Measurements from ENCODE around the gene NETO2.

DNA sequence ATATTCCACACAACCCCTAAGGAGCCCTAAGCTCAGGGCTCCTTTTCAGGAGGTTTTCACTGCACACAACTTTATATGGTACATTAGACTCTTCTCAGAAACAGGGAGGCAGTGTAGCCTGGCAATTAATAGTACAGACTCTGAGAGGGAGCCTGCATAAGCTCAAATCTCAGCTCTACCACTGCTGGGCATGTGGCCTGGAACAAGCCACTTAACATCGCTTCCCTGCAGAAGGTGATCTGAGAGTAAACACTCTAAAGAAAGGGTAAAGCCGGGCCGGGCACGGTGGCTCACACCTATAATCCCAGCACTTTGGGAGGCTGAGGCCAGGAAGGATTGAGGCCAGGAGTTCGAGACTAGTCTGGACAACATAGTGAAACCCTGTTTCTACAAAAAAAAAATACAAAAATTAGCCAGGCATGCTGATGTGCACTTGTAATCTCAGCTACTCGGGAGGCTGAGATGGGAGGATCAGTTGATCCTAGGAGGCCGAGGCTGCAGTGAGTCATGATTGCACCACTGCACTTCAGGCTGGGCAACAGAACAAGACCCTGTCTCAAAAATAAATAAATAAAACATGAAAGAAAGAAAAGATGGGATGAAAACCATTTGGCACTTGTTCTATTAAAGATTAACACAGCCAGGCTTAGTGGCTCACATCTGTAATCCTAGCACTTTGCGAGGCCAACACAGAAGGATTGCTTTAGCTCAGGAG, 99.6 kb downstream of the NETO2 start:
- TF ChIP-seq POLR2A (IDR thresholded peaks at IDR 0.05; ENCODE audit: low read depth, low read length) (no peak), EZH2 (IDR thresholded peaks at IDR 0.05; ENCODE audit: borderline replicate concordance, low read depth, low read length, severe bottlenecking) (no peak), FOS (IDR thresholded peaks at IDR 0.05; ENCODE audit: borderline replicate concordance, insufficient read depth, low read length) (no peak), POLR2AphosphoS5 (IDR thresholded peaks at IDR 0.05; ENCODE audit: insufficient read depth, low read depth, low read length) (no peak), GATA2 (IDR thresholded peaks at IDR 0.05; ENCODE audit: insufficient read depth, insufficient read length, low read depth, low read length) (no peak), MYC (IDR thresholded peaks at IDR 0.05; ENCODE audit: low read depth, low read length) (no peak), JUN (IDR thresholded peaks at IDR 0.05; ENCODE audit: borderline replicate concordance, insufficient read depth, insufficient read length, low read depth) (no peak)
- TF ChIP-seq, protein P1, sequence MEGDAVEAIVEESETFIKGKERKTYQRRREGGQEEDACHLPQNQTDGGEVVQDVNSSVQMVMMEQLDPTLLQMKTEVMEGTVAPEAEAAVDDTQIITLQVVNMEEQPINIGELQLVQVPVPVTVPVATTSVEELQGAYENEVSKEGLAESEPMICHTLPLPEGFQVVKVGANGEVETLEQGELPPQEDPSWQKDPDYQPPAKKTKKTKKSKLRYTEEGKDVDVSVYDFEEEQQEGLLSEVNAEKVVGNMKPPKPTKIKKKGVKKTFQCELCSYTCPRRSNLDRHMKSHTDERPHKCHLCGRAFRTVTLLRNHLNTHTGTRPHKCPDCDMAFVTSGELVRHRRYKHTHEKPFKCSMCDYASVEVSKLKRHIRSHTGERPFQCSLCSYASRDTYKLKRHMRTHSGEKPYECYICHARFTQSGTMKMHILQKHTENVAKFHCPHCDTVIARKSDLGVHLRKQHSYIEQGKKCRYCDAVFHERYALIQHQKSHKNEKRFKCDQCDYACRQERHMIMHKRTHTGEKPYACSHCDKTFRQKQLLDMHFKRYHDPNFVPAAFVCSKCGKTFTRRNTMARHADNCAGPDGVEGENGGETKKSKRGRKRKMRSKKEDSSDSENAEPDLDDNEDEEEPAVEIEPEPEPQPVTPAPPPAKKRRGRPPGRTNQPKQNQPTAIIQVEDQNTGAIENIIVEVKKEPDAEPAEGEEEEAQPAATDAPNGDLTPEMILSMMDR (IDR thresholded peaks at IDR 0.05; ENCODE audit: extremely low read depth in 1 of 2, insufficient read depth in 1 of 2, low read depth in 1 of 2, low read length in 2 of 2) = no peak
- TF ChIP-seq, protein P2, sequence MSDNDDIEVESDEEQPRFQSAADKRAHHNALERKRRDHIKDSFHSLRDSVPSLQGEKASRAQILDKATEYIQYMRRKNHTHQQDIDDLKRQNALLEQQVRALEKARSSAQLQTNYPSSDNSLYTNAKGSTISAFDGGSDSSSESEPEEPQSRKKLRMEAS (IDR thresholded peaks at IDR 0.05; ENCODE audit: insufficient read depth, insufficient read length) = no peak

Measured in endothelial cell of umbilical vein (primary cell).